Ovary (tissue), 3 donors: ENCODE results near the gene SLC30A7.

ENCODE experiments used
- POLR2A ChIP-seq: fragments of 450-650 bp; IDR thresholded peaks from one replicate; pipeline ENCODE4 v1.6.1; 2017; ENCODE audit warnings: antibody characterized with exemption, mild to moderate bottlenecking, moderate library complexity
- TF ChIP-seq, protein P1 (sequence below), 3 donors: fragments of 450-650 bp in 2 of 3; fragments of 200-600 bp in 1 of 3; IDR thresholded peaks; one replicate each; pipeline versions ENCODE4 v1.5.1 to v1.8.0; 2016 to 2022; ENCODE audit warnings: antibody characterized with exemption in 3 of 3, mild to moderate bottlenecking in 1 of 3
- donor health status: DM: no; HTN: no; CAD: no.

DNA sequence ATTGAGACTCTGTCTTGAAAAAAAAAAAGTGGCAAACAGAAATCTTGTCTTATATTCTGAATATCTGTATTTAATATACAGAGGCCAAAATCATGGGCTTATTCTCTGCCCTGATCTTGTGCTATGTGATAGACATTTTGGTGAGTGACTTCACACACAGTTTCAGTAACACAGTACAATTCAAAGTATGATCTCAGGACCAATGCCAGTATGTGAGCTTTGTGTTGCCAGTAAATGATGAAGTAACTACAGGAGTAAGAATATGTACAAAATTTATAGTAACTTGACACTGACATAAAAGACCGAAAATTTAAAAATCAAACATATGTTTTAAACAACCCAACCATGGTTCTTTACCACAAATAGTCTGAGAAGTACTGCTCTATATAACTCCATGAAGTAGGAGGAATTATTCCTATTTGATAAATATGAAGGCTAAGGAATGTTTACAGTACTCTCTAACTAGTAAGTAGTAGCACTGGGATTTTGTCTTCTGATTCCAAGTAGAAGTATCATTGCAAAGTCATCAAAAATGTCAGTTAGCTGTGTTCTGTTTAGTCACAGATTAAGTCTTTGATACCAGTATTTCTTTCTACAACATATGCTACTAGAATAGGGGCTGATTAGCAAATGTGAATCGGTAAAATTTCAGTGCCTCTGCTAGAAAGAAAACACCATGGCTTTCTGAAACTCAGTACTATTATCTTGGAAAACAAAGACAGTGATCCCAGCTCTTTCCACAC, 104.4 kb downstream of the SLC30A7 start:
- TF ChIP-seq, protein P1, sequence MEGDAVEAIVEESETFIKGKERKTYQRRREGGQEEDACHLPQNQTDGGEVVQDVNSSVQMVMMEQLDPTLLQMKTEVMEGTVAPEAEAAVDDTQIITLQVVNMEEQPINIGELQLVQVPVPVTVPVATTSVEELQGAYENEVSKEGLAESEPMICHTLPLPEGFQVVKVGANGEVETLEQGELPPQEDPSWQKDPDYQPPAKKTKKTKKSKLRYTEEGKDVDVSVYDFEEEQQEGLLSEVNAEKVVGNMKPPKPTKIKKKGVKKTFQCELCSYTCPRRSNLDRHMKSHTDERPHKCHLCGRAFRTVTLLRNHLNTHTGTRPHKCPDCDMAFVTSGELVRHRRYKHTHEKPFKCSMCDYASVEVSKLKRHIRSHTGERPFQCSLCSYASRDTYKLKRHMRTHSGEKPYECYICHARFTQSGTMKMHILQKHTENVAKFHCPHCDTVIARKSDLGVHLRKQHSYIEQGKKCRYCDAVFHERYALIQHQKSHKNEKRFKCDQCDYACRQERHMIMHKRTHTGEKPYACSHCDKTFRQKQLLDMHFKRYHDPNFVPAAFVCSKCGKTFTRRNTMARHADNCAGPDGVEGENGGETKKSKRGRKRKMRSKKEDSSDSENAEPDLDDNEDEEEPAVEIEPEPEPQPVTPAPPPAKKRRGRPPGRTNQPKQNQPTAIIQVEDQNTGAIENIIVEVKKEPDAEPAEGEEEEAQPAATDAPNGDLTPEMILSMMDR (IDR thresholded peaks at IDR 0.05), result no peak
- TF ChIP-seq POLR2A, result no peak
